ENCODE data around the gene GNPTG.

The GNPTG gene

DNA sequence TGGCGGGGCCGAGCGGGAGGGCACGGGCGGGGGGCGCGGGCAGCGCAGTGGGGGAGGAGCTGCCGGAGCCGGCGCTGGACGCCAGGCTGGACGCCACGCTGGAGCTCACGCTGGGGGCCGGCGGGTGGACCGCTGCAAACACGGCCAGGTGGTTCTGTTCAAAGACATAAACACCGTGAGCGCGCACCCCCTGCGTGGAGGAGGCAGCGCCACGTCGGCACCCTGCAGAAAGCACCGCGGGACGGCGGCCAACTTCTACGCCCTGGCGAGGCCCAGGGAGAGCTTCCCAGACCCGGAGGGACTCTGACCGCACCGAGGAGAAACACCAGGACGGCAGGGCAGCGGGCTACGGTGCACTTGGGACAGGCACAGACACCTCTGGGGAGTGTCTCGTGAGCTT, 33.5 kb downstream of the GNPTG start:
- no peak for TF ChIP-seq CTCF (IDR thresholded peaks at IDR 0.05; ENCODE audit: low read depth, low read length)
- DNase-seq (ENCODE audit: extremely low read depth, low read depth), result no peak

- no peak for TF ChIP-seq CTCF (IDR thresholded peaks at IDR 0.05; ENCODE audit: low read depth, low read length)
Measured at GRCh38 chr16:1387331-1387730, 35.6 kb downstream of the GNPTG start.

GRCh38 chr16:1389762-1390161, 38.0 kb downstream of the GNPTG start:
- TF ChIP-seq CTCF (IDR thresholded peaks at IDR 0.05; ENCODE audit: low read depth, low read length), result no peak

More at GRCh38 chr16:1387331-1387730, 35.6 kb downstream of the GNPTG start:
- DNase-seq (ENCODE audit: extremely low read depth, low read depth), result no peak

GRCh38 chr16:1390239-1390779, 38.6 kb downstream of the GNPTG start:
- no peak for TF ChIP-seq CTCF (IDR thresholded peaks at IDR 0.05; ENCODE audit: low read depth, low read length)
- no peak for DNase-seq (ENCODE audit: extremely low read depth, low read depth)

More at GRCh38 chr16:1389762-1390161, 38.0 kb downstream of the GNPTG start:
- no peak for DNase-seq (ENCODE audit: extremely low read depth, low read depth)

DNA sequence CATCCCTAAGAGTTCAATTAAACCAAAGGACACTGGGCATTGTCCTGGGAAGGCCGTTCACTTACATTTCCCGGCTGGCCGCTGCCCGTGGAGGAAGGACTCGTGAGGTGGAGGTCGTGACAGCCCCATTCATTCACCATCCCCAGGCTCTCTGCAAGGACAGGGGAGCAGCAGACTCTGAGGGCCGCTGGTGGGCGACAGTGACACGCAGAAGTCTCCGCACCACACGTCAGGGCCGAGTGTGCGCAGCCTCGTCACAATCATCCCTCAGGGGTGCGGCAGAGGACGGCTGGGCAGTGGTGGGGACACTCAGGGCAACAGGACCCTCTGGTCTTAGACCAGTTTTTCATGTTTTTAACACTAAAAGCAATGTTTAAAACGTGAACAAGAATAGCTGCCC, 41.1 kb downstream of the GNPTG start:
- TF ChIP-seq CTCF (IDR thresholded peaks at IDR 0.05; ENCODE audit: low read depth, low read length), result no peak

DNA sequence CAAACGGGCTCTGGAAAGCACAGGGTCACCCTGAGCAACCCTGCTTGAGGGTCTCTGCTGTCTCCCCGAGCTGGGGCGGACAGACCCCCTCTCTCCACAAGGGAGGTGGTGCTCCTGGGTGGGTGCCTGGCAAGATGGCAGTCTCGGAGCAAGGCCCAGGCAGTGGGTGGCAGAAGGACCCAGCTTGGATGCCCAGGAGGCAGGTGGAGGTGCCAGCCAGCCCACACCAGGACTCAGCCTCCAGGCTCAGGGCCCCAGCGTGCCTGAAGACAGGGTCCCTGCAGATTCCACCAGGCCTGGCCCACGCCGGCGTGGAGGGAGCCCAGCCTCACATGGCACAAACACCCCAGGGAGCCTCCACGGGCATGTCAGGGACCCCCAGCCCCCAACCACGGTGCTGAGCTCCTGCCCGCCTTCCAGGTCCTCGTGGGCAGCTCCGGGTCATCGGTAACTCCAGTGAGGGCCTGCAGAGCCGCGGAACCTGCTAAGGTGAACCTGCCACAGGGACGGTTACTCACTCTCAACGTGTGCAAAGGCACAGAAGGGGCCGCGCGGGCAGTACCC, 42.0 kb downstream of the GNPTG start:
- no peak for TF ChIP-seq CTCF (IDR thresholded peaks at IDR 0.05; ENCODE audit: low read depth, low read length)
- no peak for DNase-seq (ENCODE audit: extremely low read depth, low read depth)

More for the DNA sequence above, 41.1 kb downstream of the GNPTG start:
- no peak for DNase-seq (ENCODE audit: extremely low read depth, low read depth)

GRCh38 chr16:1394367-1394951, 42.7 kb downstream of the GNPTG start:
- TF ChIP-seq CTCF (IDR thresholded peaks at IDR 0.05; ENCODE audit: low read depth, low read length), result no peak
- DNase-seq (ENCODE audit: extremely low read depth, low read depth), result no peak

Data from AG09319 (cell line).